ENCODE data around the gene MKNK2. TPM values are rescaled to one million over a fixed set of nuclear protein-coding genes. Genes with fewer than 3 reads are reported as not detected.
"Not testable (repeated sequence)": the region's sequence is repeated elsewhere in the genome, so short reads cannot be mapped to it uniquely, and the experiment has no call there.

The MKNK2 gene
- total and polyA plus RNA-seq, 4 donors = 107 to 333 (median 160) TPM

- no peak for DNase-seq
- Histone ChIP-seq H3K4me1 (ENCODE audit: control insufficient read depth in 5 of 5, insufficient read depth in 5 of 5, low read length in 5 of 5) (peaks cover 5 to 11% (median 8%) of the 10 kb centered on the region in 5 donors), H3K27ac (ENCODE audit: low read depth in 1 of 2, low read length in 1 of 2) (peak overlapping the region in 1 of 2 donors; percentile 65), H3K9me3 (ENCODE audit: control insufficient read depth in 4 of 4, insufficient read depth in 3 of 4, low read length in 3 of 4) (peaks cover 0 to 5% (median 0%) of the 10 kb centered on the region in 4 donors), H3K36me3 (ENCODE audit: control insufficient read depth in 4 of 4, insufficient read depth in 4 of 4, low read length in 4 of 4) (peaks cover 0 to 17% (median 0%) of the 10 kb centered on the region in 4 donors), H3K9ac (ENCODE audit: insufficient read depth in 1 of 2, low read length in 2 of 2) (no peak overlapping the region), H3K27me3 (ENCODE audit: control insufficient read depth in 3 of 3, insufficient read depth in 3 of 3, low read length in 2 of 3) (no peaks in the 10 kb centered on the region), H3K4me3 (no peak overlapping the region)
- WGBS, 2 donors = 44 to 46% methylated on average over 33 to 34 of the region's 34 CpGs
- no peak for TF ChIP-seq CTCF (IDR thresholded peaks at IDR 0.05; ENCODE audit: control extremely low read depth, extremely low read depth)
- ATAC-seq (ENCODE audit: insufficient read depth, low FRiP score) = peak; percentile 59
Measured at GRCh38 chr19:2034729-2035589, 16.1 kb downstream of the MKNK2 start.

- H3K4me3 ChIP-seq; ATAC-seq (ENCODE audit: insufficient read depth, low FRiP score); H3K9me3 ChIP-seq (ENCODE audit: control insufficient read depth in 4 of 4, insufficient read depth in 3 of 4, low read length in 3 of 4); H3K9ac ChIP-seq (ENCODE audit: insufficient read depth in 1 of 2, low read length in 2 of 2); H3K27me3 ChIP-seq (ENCODE audit: control insufficient read depth in 3 of 3, insufficient read depth in 3 of 3, low read length in 2 of 3); DNase-seq: not testable (repeated sequence)
- peak overlapping the region in 1 of 2 donors; percentile 26 for H3K27ac ChIP-seq (ENCODE audit: low read depth in 1 of 2, low read length in 1 of 2)
- peaks cover 0 to 10% (median 0%) of the 10 kb centered on the region in 4 donors for H3K36me3 ChIP-seq (ENCODE audit: control insufficient read depth in 4 of 4, insufficient read depth in 4 of 4, low read length in 4 of 4)
- H3K4me1 ChIP-seq (ENCODE audit: control insufficient read depth in 5 of 5, insufficient read depth in 5 of 5, low read length in 5 of 5) = peaks cover 5 to 11% (median 8%) of the 10 kb centered on the region in 5 donors
- WGBS, 2 donors = 93 to 97% methylated on average over 15 of the region's 15 CpGs
Measured at GRCh38 chr19:2034253-2034652, 16.8 kb downstream of the MKNK2 start.

GRCh38 chr19:2033825-2034159, 17.3 kb downstream of the MKNK2 start:
- peaks cover 0 to 7% (median 0%) of the 10 kb centered on the region in 4 donors for H3K36me3 ChIP-seq (ENCODE audit: control insufficient read depth in 4 of 4, insufficient read depth in 4 of 4, low read length in 4 of 4)
- H3K27ac ChIP-seq (ENCODE audit: low read depth in 1 of 2, low read length in 1 of 2) = peak overlapping the region in 1 of 2 donors; percentile 62
- peaks cover 0 to 5% (median 0%) of the 10 kb centered on the region in 4 donors for H3K9me3 ChIP-seq (ENCODE audit: control insufficient read depth in 4 of 4, insufficient read depth in 3 of 4, low read length in 3 of 4)
- peaks cover 5 to 11% (median 8%) of the 10 kb centered on the region in 5 donors for H3K4me1 ChIP-seq (ENCODE audit: control insufficient read depth in 5 of 5, insufficient read depth in 5 of 5, low read length in 5 of 5)
- whole genome bisulfite sequencing, 2 donors = 74 to 85% methylated on average over 9 of the region's 9 CpGs
- H3K4me3 ChIP-seq = no peak overlapping the region
- ATAC-seq (ENCODE audit: insufficient read depth, low FRiP score) (no peak), DNase-seq (no peak)
- no peaks in the 10 kb centered on the region for H3K27me3 ChIP-seq (ENCODE audit: control insufficient read depth in 3 of 3, insufficient read depth in 3 of 3, low read length in 2 of 3)
- no peak for TF ChIP-seq CTCF (IDR thresholded peaks at IDR 0.05; ENCODE audit: control extremely low read depth, extremely low read depth)
- H3K9ac ChIP-seq (ENCODE audit: insufficient read depth in 1 of 2, low read length in 2 of 2) = no peak overlapping the region

- no peak for TF ChIP-seq CTCF (IDR thresholded peaks at IDR 0.05; ENCODE audit: control extremely low read depth, extremely low read depth)
- H3K4me1 ChIP-seq (ENCODE audit: control insufficient read depth in 5 of 5, insufficient read depth in 5 of 5, low read length in 5 of 5) = peaks cover 5 to 11% (median 8%) of the 10 kb centered on the region in 5 donors
- peak overlapping the region; percentile 12 to 84 for H3K27ac ChIP-seq (ENCODE audit: low read depth in 1 of 2, low read length in 1 of 2)
- H3K27me3 ChIP-seq (ENCODE audit: control insufficient read depth in 3 of 3, insufficient read depth in 3 of 3, low read length in 2 of 3) = no peaks in the 10 kb centered on the region
- ATAC-seq (ENCODE audit: insufficient read depth, low FRiP score) = no peak
- H3K9me3 ChIP-seq (ENCODE audit: control insufficient read depth in 4 of 4, insufficient read depth in 3 of 4, low read length in 3 of 4) = peaks cover 0 to 5% (median 0%) of the 10 kb centered on the region in 4 donors
- no peak overlapping the region for H3K9ac ChIP-seq (ENCODE audit: insufficient read depth in 1 of 2, low read length in 2 of 2)
- no peak overlapping the region for H3K4me3 ChIP-seq
- no peak for DNase-seq
- WGBS, 2 donors = 93 to 98% methylated on average over 6 of the region's 6 CpGs
- peaks cover 0 to 2% (median 0%) of the 10 kb centered on the region in 4 donors for H3K36me3 ChIP-seq (ENCODE audit: control insufficient read depth in 4 of 4, insufficient read depth in 4 of 4, low read length in 4 of 4)
Measured at GRCh38 chr19:2033115-2033824, 17.8 kb downstream of the MKNK2 start.
